HG03439 (cell line): ENCODE results near the gene RNASE9.
"Not testable (repeated sequence)": the region's sequence is repeated elsewhere in the genome, so short reads cannot be mapped to it uniquely, and the experiment has no call there.

Source experiments
- ATAC-seq: cut with Tn5 transposase; IDR thresholded peaks from one replicate; pipeline ENCODE4 v1.9.1; 2021; ENCODE audit warnings: mild to moderate bottlenecking, moderate library complexity; ENCODE audit not compliant: unreplicated experiment

RNASE9 gene

GRCh38 chr14:20524027-20524426 is 36.8 kb downstream of the RNASE9 start:
- ATAC-seq = no peak

- ATAC-seq = no peak
These were observed 38.5 kb downstream of the RNASE9 start for GRCh38 chr14:20522332-20522731.

GRCh38 chr14:20516921-20517320 is 43.9 kb downstream of the RNASE9 start:
- ATAC-seq = no peak

- no peak for ATAC-seq
These were observed 45.0 kb downstream of the RNASE9 start for GRCh38 chr14:20515846-20516245.

- no peak for ATAC-seq
These were observed 48.5 kb downstream of the RNASE9 start for GRCh38 chr14:20512177-20512905.

- no peak for ATAC-seq
These were observed 52.5 kb downstream of the RNASE9 start for GRCh38 chr14:20508367-20508766.

- ATAC-seq = not testable (repeated sequence)
These were observed 53.3 kb downstream of the RNASE9 start for GRCh38 chr14:20507537-20507936.

- ATAC-seq = not testable (repeated sequence)
These were observed 54.1 kb downstream of the RNASE9 start for GRCh38 chr14:20506752-20507151.

- ATAC-seq = not testable (repeated sequence)
These were observed 54.6 kb downstream of the RNASE9 start for GRCh38 chr14:20506276-20506675.
